Breast epithelium (tissue), 3 donors: Measurements from ENCODE around the gene KCNG1.

Source experiments
- CTCF ChIP-seq, 3 donors: fragments of 450-650 bp; IDR thresholded peaks; one replicate each; pipeline ENCODE4 v1.5.1; 2016 to 2017; ENCODE audit warnings: antibody characterized with exemption in 3 of 3, mild to moderate bottlenecking in 3 of 3, moderate library complexity in 3 of 3
- POLR2A ChIP-seq: fragments of 450-650 bp; IDR thresholded peaks from one replicate; pipeline ENCODE4 v1.6.1; 2016; ENCODE audit warnings: antibody characterized with exemption, mild to moderate bottlenecking, moderate library complexity
- POLR2AphosphoS5 ChIP-seq, 3 donors: sonication (generic); formaldehyde crosslinking; IDR thresholded peaks; one replicate each; pipeline ENCODE4 v1.6.1; 2017; ENCODE audit warnings: antibody characterized with exemption in 3 of 3

- no peak for TF ChIP-seq POLR2A
- no peak for TF ChIP-seq CTCF (IDR thresholded peaks at IDR 0.05)
- TF ChIP-seq POLR2AphosphoS5 (IDR thresholded peaks at IDR 0.05), result no peak
These were observed 3.4 kb upstream of the KCNG1 start for GRCh38 chr20:51026269-51026668.
